Prostate gland (tissue), 2 donors: Measurements from ENCODE around the gene VAMP3.

ENCODE experiments used
- POLR2A ChIP-seq: fragments of 450-650 bp; IDR thresholded peaks from one replicate; pipeline ENCODE4 v1.6.1; 2016; ENCODE audit warnings: antibody characterized with exemption, mild to moderate bottlenecking
- TF ChIP-seq, protein P1 (sequence below), 4 experiments: fragments of 200-600 bp in 2 of 4; fragments of 450-650 bp in 2 of 4; sonication (generic) in 2 of 4; IDR thresholded peaks; 1 replicate in 3 of 4; 2 replicates in 1 of 4; pipeline ENCODE4 v1.5.1; 2016 to 2019; ENCODE audit warnings: antibody characterized with exemption in 4 of 4, mild to moderate bottlenecking in 2 of 4, moderate library complexity in 2 of 4

DNA sequence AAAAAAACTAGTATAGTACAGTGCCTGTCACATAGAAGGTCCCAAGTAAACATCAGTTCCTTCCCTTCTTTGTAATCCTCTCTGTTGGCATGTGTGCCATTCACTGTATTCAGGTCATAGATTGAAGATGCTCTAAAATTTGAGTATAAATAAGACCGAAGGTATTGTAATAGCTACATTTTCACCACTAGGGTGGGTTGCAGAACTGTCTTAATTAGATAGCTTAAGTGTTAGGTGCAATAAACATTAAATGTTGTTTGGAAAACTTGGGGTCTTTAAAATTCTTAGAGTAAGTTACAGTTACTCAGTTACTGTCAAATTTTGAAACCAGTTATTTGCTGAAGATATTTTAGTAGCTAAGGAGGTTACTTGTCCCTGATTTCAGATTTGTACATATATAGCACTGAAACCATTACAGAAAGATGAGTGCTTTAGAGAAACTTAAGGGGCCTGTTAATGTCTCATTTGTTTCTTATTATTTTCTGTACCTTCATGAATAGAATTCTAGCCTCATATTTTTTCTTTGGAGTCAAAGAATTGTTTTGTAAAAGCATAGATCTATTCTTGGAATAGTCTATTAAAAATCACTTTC, 37.3 kb downstream of the VAMP3 start:
- no peak for TF ChIP-seq POLR2A
- TF ChIP-seq, protein P1, sequence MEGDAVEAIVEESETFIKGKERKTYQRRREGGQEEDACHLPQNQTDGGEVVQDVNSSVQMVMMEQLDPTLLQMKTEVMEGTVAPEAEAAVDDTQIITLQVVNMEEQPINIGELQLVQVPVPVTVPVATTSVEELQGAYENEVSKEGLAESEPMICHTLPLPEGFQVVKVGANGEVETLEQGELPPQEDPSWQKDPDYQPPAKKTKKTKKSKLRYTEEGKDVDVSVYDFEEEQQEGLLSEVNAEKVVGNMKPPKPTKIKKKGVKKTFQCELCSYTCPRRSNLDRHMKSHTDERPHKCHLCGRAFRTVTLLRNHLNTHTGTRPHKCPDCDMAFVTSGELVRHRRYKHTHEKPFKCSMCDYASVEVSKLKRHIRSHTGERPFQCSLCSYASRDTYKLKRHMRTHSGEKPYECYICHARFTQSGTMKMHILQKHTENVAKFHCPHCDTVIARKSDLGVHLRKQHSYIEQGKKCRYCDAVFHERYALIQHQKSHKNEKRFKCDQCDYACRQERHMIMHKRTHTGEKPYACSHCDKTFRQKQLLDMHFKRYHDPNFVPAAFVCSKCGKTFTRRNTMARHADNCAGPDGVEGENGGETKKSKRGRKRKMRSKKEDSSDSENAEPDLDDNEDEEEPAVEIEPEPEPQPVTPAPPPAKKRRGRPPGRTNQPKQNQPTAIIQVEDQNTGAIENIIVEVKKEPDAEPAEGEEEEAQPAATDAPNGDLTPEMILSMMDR (IDR thresholded peaks at IDR 0.05), result peak in 3 of 4 experiments; percentile 45 to 63 (median 46)
